H9 (cell line): ENCODE measurements around the gene AP1AR. TPM values are rescaled to one million over a fixed set of nuclear protein-coding genes. Genes with fewer than 3 reads are reported as not detected.

Experiments used
- DNase-seq: peaks from one replicate; pipeline ENCODE4 v3.0.0-alpha.2; 2017
- H2AFZ ChIP-seq: one replicate; pipeline ENCODE4 v1.6.1; 2013; ENCODE audit warnings: mild to moderate bottlenecking, low read length, control low read depth, moderate library complexity
- H2AK5ac ChIP-seq: 2 replicates; pipeline ENCODE4 v1.6.1; 2013; ENCODE audit warnings: low read length, control low read depth, mixed read lengths; ENCODE audit not compliant: insufficient read length
- H2BK120ac ChIP-seq: one replicate; pipeline ENCODE4 v1.6.1; 2013; ENCODE audit warnings: low read depth, mild to moderate bottlenecking, low read length, control low read depth, inconsistent platforms; ENCODE audit not compliant: poor library complexity, severe bottlenecking
- H2BK12ac ChIP-seq: 2 replicates; pipeline ENCODE4 v1.6.1; 2013; ENCODE audit warnings: low read length, control low read depth, mixed read lengths, low read depth; ENCODE audit not compliant: insufficient read length
- H2BK15ac ChIP-seq: 2 replicates; pipeline ENCODE4 v1.6.1; 2013; ENCODE audit warnings: low read depth, low read length, control low read depth
- H2BK20ac ChIP-seq: one replicate; pipeline ENCODE4 v1.6.1; 2013; ENCODE audit warnings: low read depth, mild to moderate bottlenecking, low read length, control low read depth, inconsistent platforms; ENCODE audit not compliant: poor library complexity, severe bottlenecking
- H2BK5ac ChIP-seq: 2 replicates; pipeline ENCODE4 v1.6.1; 2013; ENCODE audit warnings: low read length, control low read depth, mixed read lengths; ENCODE audit not compliant: insufficient read length
- H3K14ac ChIP-seq: 2 replicates; pipeline ENCODE4 v1.6.1; 2013; ENCODE audit warnings: low read length, control low read depth; ENCODE audit not compliant: insufficient read depth
- H3K18ac ChIP-seq: 2 replicates; pipeline ENCODE4 v1.6.1; 2013; ENCODE audit warnings: low read depth, mild to moderate bottlenecking, mixed read lengths, low read length, control low read depth; ENCODE audit not compliant: insufficient read length
- H3K23ac ChIP-seq: 2 replicates; pipeline ENCODE4 v1.6.1; 2013; ENCODE audit warnings: low read length, control low read depth, mixed read lengths, low read depth; ENCODE audit not compliant: insufficient read length
- H3K23me2 ChIP-seq: 2 replicates; pipeline ENCODE4 v1.6.1; 2013; ENCODE audit warnings: low read depth, mild to moderate bottlenecking, mixed read lengths, low read length, control low read depth; ENCODE audit not compliant: insufficient read length, poor library complexity, severe bottlenecking
- H3K27ac ChIP-seq: 2 replicates; pipeline ENCODE4 v1.5.1; 2013; ENCODE audit warnings: low read length, control low read depth, mixed read lengths, low read depth; ENCODE audit not compliant: insufficient read length
- H3K27me3 ChIP-seq: 2 replicates; pipeline ENCODE4 v1.6.1; 2013; ENCODE audit warnings: low read length, control low read depth, inconsistent platforms; ENCODE audit not compliant: insufficient read depth
- H3K4ac ChIP-seq: 2 replicates; pipeline ENCODE4 v1.6.1; 2013; ENCODE audit warnings: low read depth, mild to moderate bottlenecking, control low read depth, inconsistent platforms, low read length, moderate library complexity
- H3K4me1 ChIP-seq: 2 replicates; pipeline ENCODE4 v1.6.1; 2013; ENCODE audit warnings: low read length, control low read depth, inconsistent platforms; ENCODE audit not compliant: insufficient read depth
- H3K4me2 ChIP-seq: 2 replicates; pipeline ENCODE4 v1.6.1; 2013; ENCODE audit warnings: low read length, control low read depth, mixed read lengths; ENCODE audit not compliant: insufficient read length, insufficient read depth
- H3K56ac ChIP-seq: 2 replicates; pipeline ENCODE4 v1.6.1; 2013; ENCODE audit warnings: low read depth, mild to moderate bottlenecking, mixed read lengths, low read length, control low read depth; ENCODE audit not compliant: insufficient read length
- H3K79me1 ChIP-seq: 2 replicates; pipeline ENCODE4 v1.6.1; 2013; ENCODE audit warnings: low read depth, mild to moderate bottlenecking, moderate library complexity, low read length, control low read depth, inconsistent platforms; ENCODE audit not compliant: insufficient read depth, poor library complexity, severe bottlenecking
- H3K79me2 ChIP-seq: 2 replicates; pipeline ENCODE4 v1.6.1; 2013; ENCODE audit warnings: low read length, control low read depth, inconsistent platforms; ENCODE audit not compliant: insufficient read depth
- H3K9ac ChIP-seq: 2 replicates; pipeline ENCODE4 v1.6.1; 2013; ENCODE audit warnings: low read length, control low read depth, mixed read lengths; ENCODE audit not compliant: insufficient read length; ENCODE audit errors: extremely low read depth
- H3K9me3 ChIP-seq: one replicate; pipeline ENCODE4 v1.6.1; 2013; ENCODE audit warnings: low read depth, low read length, inconsistent platforms; ENCODE audit not compliant: control insufficient read depth
- H3T11ph ChIP-seq: one replicate; pipeline ENCODE4 v1.6.1; 2013; ENCODE audit warnings: mild to moderate bottlenecking, low read length, control low read depth, inconsistent platforms
- H4K20me1 ChIP-seq: one replicate; pipeline ENCODE4 v1.6.1; 2013; ENCODE audit not compliant: control insufficient read depth, insufficient read length, insufficient read depth
- H4K5ac ChIP-seq: 2 replicates; pipeline ENCODE4 v1.6.1; 2013; ENCODE audit warnings: low read depth, mild to moderate bottlenecking, mixed read lengths, low read length, control low read depth; ENCODE audit not compliant: insufficient read length
- H4K8ac ChIP-seq: replicated peaks from 2 replicates; pipeline ENCODE4 v1.6.1; 2013; ENCODE audit warnings: low read length, control low read depth, mixed read lengths, low read depth; ENCODE audit not compliant: insufficient read length
- H4K91ac ChIP-seq: 2 replicates; pipeline ENCODE4 v1.6.1; 2013; ENCODE audit warnings: low read depth, mild to moderate bottlenecking, moderate library complexity, mixed read lengths, low read length, control low read depth; ENCODE audit not compliant: insufficient read length
- H3K27ac Mint-ChIP-seq, 3 experiments: 2 replicates in 2 of 3; 3 replicates in 1 of 3; pipeline ENCODE4 v1.8.0; 2020 to 2021; ENCODE audit warnings: mixed read lengths in 3 of 3, mild to moderate bottlenecking in 1 of 3, moderate library complexity in 1 of 3
- H3K27me3 Mint-ChIP-seq: 2 replicates; pipeline ENCODE4 v1.8.0; 2021; ENCODE audit warnings: low read depth, mild to moderate bottlenecking, moderate library complexity, mixed read lengths
- H3K36me3 Mint-ChIP-seq, 3 experiments: 2 replicates in 2 of 3; 3 replicates in 1 of 3; pipeline ENCODE4 v1.8.0; 2020 to 2021; ENCODE audit warnings: low read depth in 3 of 3, mixed read lengths in 3 of 3; ENCODE audit not compliant: insufficient read depth in 1 of 3
- H3K4me1 Mint-ChIP-seq, 2 experiments: 2 replicates each; pipeline ENCODE4 v1.8.0; 2020; ENCODE audit warnings: mixed read lengths in 2 of 2
- H3K4me3 Mint-ChIP-seq, 2 experiments: 2 replicates in 1 of 2; 3 replicates in 1 of 2; pipeline ENCODE4 v1.8.0; 2020 to 2021; ENCODE audit warnings: mild to moderate bottlenecking in 2 of 2, mixed read lengths in 2 of 2, moderate library complexity in 1 of 2
- H3K9me3 Mint-ChIP-seq, 2 experiments: 2 replicates in 1 of 2; 3 replicates in 1 of 2; pipeline ENCODE4 v1.8.0; 2020; ENCODE audit warnings: mild to moderate bottlenecking in 2 of 2, mixed read lengths in 2 of 2, moderate library complexity in 1 of 2
- WGBS: extraction: QIAGEN DNeasy Blood & Tissue Kit; methylation state at CpG from one replicate; pipeline ENCODE4 v1.1.7; 2013; ENCODE audit warnings: missing lambda C conversion rate, low lambda C conversion rate, mixed read lengths; ENCODE audit not compliant: insufficient read length; ENCODE audit errors: extremely low coverage; 5-methylcytosine and 5-hydroxymethylcytosine counted together
- total RNA-seq: library from RNA; stranded (reverse); gene quantifications from 2 replicates; pipeline ENCODE4 v1.2.1, GENCODE V29; 2021
- TF ChIP-seq, protein P1 (sequence below): fragments of 200-600 bp; sonication (generic); conservative IDR thresholded peaks from 3 replicates; pipeline ENCODE4 v1.8.0; 2021; ENCODE audit warnings: antibody characterized with exemption, mild to moderate bottlenecking

Gene AP1AR
- total RNA-seq, 1 experiment from 2014 or later = 24.2 TPM

DNA sequence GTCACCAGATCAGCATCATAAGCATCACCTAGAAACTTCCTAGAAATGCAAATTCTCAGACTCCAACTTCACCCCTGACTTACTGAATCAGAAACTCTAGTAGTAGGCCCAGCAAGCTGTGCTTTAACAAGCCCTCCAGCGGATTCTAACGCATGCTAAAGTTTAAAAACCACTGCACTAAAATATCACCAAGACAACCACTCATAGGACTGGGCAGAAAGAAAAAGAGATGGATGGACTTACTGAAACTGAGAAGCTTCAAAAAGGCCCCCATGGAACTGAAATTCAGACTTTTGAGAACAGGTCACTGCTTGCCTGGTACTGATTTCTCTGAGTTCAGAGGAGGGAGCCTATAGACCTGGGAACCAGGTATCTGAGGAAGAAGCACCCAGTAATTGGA, 46.3 kb upstream of the AP1AR start:
- Histone ChIP-seq H2BK20ac (no peak overlapping the region), H2BK5ac (no peak overlapping the region), H3K56ac (no peak overlapping the region), H2BK15ac (no peak overlapping the region), H3K4me1 (no peaks in the 10 kb centered on the region; the same call in 1 of the 2 replicates), H2AK5ac (no peak overlapping the region), H3K23ac (no peak overlapping the region), H4K5ac (no peak overlapping the region), H4K8ac (no peak overlapping the region), H3K4ac (no peak overlapping the region), H2BK120ac (no peak overlapping the region), H3K27me3 (no peaks in the 10 kb centered on the region), H4K91ac (no peak overlapping the region), H3K79me1 (no peaks in the 10 kb centered on the region), H2AFZ (no peak overlapping the region), H3K27ac (no peak overlapping the region), H3K9me3 (no peaks in the 10 kb centered on the region), H3T11ph (no peak overlapping the region), H3K18ac (no peak overlapping the region), H3K14ac (no peak overlapping the region), H3K23me2 (no peaks in the 10 kb centered on the region), H2BK12ac (no peak overlapping the region), H3K4me2 (no peak overlapping the region), H3K79me2 (no peaks in the 10 kb centered on the region), H4K20me1 (no peaks in the 10 kb centered on the region), H3K9ac (no peak overlapping the region)
- no peak for DNase-seq
- Mint-ChIP-seq H3K27me3 (no peaks in the 10 kb centered on the region), H3K4me3 (no peak overlapping the region), H3K4me1 (peaks cover 7 to 8% of the 10 kb centered on the region in 2 experiments), H3K27ac (no peak overlapping the region), H3K9me3 (no peaks in the 10 kb centered on the region), H3K36me3 (no peaks in the 10 kb centered on the region)
- WGBS = no CpG with 5 or more reads among the region's 2 CpGs
- TF ChIP-seq, protein P1, sequence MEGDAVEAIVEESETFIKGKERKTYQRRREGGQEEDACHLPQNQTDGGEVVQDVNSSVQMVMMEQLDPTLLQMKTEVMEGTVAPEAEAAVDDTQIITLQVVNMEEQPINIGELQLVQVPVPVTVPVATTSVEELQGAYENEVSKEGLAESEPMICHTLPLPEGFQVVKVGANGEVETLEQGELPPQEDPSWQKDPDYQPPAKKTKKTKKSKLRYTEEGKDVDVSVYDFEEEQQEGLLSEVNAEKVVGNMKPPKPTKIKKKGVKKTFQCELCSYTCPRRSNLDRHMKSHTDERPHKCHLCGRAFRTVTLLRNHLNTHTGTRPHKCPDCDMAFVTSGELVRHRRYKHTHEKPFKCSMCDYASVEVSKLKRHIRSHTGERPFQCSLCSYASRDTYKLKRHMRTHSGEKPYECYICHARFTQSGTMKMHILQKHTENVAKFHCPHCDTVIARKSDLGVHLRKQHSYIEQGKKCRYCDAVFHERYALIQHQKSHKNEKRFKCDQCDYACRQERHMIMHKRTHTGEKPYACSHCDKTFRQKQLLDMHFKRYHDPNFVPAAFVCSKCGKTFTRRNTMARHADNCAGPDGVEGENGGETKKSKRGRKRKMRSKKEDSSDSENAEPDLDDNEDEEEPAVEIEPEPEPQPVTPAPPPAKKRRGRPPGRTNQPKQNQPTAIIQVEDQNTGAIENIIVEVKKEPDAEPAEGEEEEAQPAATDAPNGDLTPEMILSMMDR = no peak
